Body of pancreas (tissue), 4 donors: ENCODE measurements around the gene SP7.
A peak's percentile ranks its signal among the peaks of the same experiment; 100 is the strongest.

Experiments
- CTCF ChIP-seq, 7 experiments: fragments of 450-650 bp in 4 of 7; fragments of 200-600 bp in 3 of 7; sonication (generic) in 3 of 7; IDR thresholded peaks; one replicate each; pipeline ENCODE4 v1.5.1; 2016 to 2019; ENCODE audit warnings: antibody characterized with exemption in 7 of 7
- POLR2A ChIP-seq, 3 donors: fragments of 450-650 bp; IDR thresholded peaks; one replicate each; pipeline ENCODE4 v1.6.1; 2016; ENCODE audit warnings: antibody characterized with exemption in 3 of 3, mild to moderate bottlenecking in 2 of 3

- TF ChIP-seq CTCF (IDR thresholded peaks at IDR 0.05) = peak in 6 of 7 experiments; percentile 12 to 59 (median 43)
- TF ChIP-seq POLR2A (IDR thresholded peaks at IDR 0.05) = no peak
These were observed 45.8 kb upstream of the SP7 start for GRCh38 chr12:53381731-53382630.
